Tibial artery (tissue), 4 donors: ENCODE measurements around the gene CPLX4.
A peak's percentile ranks its signal among the peaks of the same experiment; 100 is the strongest.

Experiments
- DNase-seq, 2 donors: peaks; one replicate each; pipeline ENCODE4 v3.0.0-alpha.2; 2019
- H3K27ac ChIP-seq, 2 donors: fragments of 200-600 bp; sonication (generic) in 1 of 2; 1 replicate in 1 of 2; 2 replicates in 1 of 2; pipeline ENCODE4 v1.5.1; 2018 to 2019; ENCODE audit warnings: mild to moderate bottlenecking in 1 of 2
- H3K27me3 ChIP-seq, 2 donors: fragments of 200-600 bp; sonication (generic) in 1 of 2; one replicate each; pipeline versions ENCODE4 v1.5.1 to v1.6.0; 2016 to 2019
- H3K36me3 ChIP-seq, 3 donors: fragments of 200-600 bp; sonication (generic) in 2 of 3; one replicate each; pipeline ENCODE4 v1.5.1; 2016 to 2019; ENCODE audit warnings: mild to moderate bottlenecking in 2 of 3
- H3K4me1 ChIP-seq, 4 donors: fragments of 200-600 bp; sonication (generic) in 2 of 4; 1 replicate in 3 of 4; 2 replicates in 1 of 4; pipeline ENCODE4 v1.5.1; 2016 to 2019
- H3K4me3 ChIP-seq, 2 donors: fragments of 200-600 bp; sonication (generic) in 1 of 2; 1 replicate in 1 of 2; 2 replicates in 1 of 2; pipeline ENCODE4 v1.5.1; 2018 to 2019; ENCODE audit warnings: mild to moderate bottlenecking in 2 of 2
- H3K9me3 ChIP-seq, 3 donors: fragments of 200-600 bp; sonication (generic) in 1 of 3; one replicate each; pipeline ENCODE4 v1.5.1; 2016 to 2019
- intact Hi-C: fragments of 100-400 bp; cut with DNase I; formaldehyde crosslinking; loops from one replicate; pipeline ENCODE4 v1.15.0; 2023; ENCODE audit warnings: low total_unique reads
- TF ChIP-seq, protein P1 (sequence below), 2 experiments: fragments of 200-600 bp in 1 of 2; fragments of 450-650 bp in 1 of 2; IDR thresholded peaks; one replicate each; pipeline ENCODE4 v1.5.1; 2017 to 2019; ENCODE audit warnings: antibody characterized with exemption in 2 of 2, mild to moderate bottlenecking in 1 of 2, moderate library complexity in 1 of 2

The CPLX4 gene, protein sequence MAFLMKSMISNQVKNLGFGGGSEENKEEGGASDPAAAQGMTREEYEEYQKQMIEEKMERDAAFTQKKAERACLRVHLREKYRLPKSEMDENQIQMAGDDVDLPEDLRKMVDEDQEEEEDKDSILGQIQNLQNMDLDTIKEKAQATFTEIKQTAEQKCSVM

GRCh38 chr18:59318460-59319050 lies at the start of gene CPLX4:
Gene CPLX4, minus strand, starts transcription at chr18:59318649. Its CDS starts 187 bp downstream, at chr18:59318462.
- DNase-seq, result no peak
- H3K27me3 ChIP-seq, result peaks cover 0 to 4% of the 10 kb centered on the region in 2 donors
- no peaks in the 10 kb centered on the region for H3K4me1 ChIP-seq
- H3K4me3 ChIP-seq, result no peak within 1 kb of the TSS
- intact Hi-C loops, result no loop called here
- TF ChIP-seq, protein P1, sequence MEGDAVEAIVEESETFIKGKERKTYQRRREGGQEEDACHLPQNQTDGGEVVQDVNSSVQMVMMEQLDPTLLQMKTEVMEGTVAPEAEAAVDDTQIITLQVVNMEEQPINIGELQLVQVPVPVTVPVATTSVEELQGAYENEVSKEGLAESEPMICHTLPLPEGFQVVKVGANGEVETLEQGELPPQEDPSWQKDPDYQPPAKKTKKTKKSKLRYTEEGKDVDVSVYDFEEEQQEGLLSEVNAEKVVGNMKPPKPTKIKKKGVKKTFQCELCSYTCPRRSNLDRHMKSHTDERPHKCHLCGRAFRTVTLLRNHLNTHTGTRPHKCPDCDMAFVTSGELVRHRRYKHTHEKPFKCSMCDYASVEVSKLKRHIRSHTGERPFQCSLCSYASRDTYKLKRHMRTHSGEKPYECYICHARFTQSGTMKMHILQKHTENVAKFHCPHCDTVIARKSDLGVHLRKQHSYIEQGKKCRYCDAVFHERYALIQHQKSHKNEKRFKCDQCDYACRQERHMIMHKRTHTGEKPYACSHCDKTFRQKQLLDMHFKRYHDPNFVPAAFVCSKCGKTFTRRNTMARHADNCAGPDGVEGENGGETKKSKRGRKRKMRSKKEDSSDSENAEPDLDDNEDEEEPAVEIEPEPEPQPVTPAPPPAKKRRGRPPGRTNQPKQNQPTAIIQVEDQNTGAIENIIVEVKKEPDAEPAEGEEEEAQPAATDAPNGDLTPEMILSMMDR (IDR thresholded peaks at IDR 0.05), result no peak
- H3K9me3 ChIP-seq, result no peaks in the 10 kb centered on the region
- H3K27ac ChIP-seq, result no peak within 1 kb of the TSS
- H3K36me3 ChIP-seq, result no peaks in the 10 kb centered on the region

DNA sequence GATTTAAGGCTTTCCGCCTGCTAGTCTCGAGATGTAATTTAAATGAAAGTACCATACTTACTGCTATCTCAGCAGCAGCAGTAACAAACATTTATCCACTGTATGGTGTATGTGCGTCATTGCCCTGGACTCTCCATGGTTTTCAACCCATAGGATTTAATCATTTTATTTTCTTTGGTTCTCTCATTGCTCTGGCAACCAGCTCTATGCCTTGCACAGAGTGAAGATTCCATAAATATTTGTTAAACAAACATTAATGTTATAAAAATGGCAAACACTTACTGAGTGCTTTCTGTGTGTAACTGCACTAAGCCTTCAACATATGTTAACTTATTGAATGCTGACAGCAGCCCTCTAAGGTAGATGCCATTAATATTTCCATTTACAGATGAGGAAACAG lies 41.9 kb upstream of the CPLX4 start:
- Histone ChIP-seq H3K27ac (peak overlapping the region in 1 of 2 donors; percentile 91), H3K27me3 (no peaks in the 10 kb centered on the region), H3K4me3 (peak overlapping the region; percentile 85 to 95), H3K4me1 (peaks cover 0 to 25% (median 7%) of the 10 kb centered on the region in 4 donors), H3K9me3 (no peaks in the 10 kb centered on the region), H3K36me3 (peaks cover 0 to 9% (median 0%) of the 10 kb centered on the region in 3 donors)
- intact Hi-C loops, result no loop called here
- TF ChIP-seq, protein P1 (IDR thresholded peaks at IDR 0.05), result no peak
- no peak for DNase-seq

GRCh38 chr18:59359576-59359952 lies 41.1 kb upstream of the CPLX4 start:
- no peak for DNase-seq
- no peaks in the 10 kb centered on the region for H3K27me3 ChIP-seq
- intact Hi-C loops, result no loop called here

DNA sequence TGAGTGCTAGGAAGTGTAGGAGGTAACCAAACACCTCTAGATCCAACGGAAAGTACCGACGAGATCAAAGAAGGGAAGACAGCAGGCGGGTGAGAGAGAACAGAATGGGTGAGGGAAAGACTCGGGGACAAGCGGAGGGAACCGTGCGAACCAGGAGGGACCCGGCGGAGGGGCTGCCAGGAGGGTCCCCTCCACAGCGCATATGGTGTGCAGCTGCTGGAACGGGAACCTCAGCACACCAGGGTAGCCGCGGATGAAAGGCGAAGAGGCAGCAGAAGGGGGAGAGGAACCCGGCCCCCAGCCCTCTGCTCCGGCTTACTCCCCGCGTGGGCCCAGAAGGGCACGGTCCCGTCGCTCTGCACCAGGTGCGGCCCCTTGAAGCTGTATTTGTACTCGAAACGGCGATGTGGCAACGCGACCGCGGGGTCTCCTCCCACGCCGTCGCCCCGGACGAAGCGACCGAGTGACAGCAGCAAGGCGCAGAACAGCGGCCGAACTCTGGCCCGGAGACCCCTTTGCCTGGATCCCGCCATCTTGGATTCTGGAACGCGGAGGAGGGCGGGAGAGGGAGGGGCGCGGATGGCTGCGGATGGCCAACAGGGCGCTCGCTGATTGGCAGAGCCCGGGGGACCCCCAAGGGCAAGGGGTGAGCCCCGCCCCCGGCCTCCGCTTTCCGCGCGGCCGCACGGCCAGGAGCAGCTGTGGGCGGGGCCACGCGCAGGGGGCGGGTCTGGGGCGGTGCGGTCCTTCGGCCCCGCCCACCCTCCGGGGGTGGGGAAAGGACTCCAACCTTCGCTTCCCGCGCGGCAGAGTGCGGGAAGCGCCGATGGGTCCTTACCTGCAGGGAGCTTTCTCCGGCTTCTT lies 40.5 kb upstream of the CPLX4 start, which contains the start of gene LMAN1:
TSS of gene LMAN1 (minus strand) at position 554 of the 864 bp plus-strand sequence. CDS start at position 533, 21 bp downstream.
- H3K9me3 ChIP-seq, result no peaks in the 10 kb centered on the region
- H3K4me3 ChIP-seq, result peak within 1 kb of the TSS; percentile 85 to 95
- H3K4me1 ChIP-seq, result peaks cover 0 to 25% (median 7%) of the 10 kb centered on the region in 4 donors
- H3K27ac ChIP-seq, result peak within 1 kb of the TSS; percentile 91 to 93
- TF ChIP-seq, protein P1 (IDR thresholded peaks at IDR 0.05), result no peak
- no peaks in the 10 kb centered on the region for H3K27me3 ChIP-seq
- DNase-seq, result peak; percentile 92 to 95
- H3K36me3 ChIP-seq, result peaks cover 0 to 23% (median 0%) of the 10 kb centered on the region in 3 donors
- intact Hi-C loops, result no loop called here

More at GRCh38 chr18:59359576-59359952, 41.1 kb upstream of the CPLX4 start:
- Histone ChIP-seq H3K27ac (peak overlapping the region; percentile 91 to 93), H3K36me3 (peaks cover 0 to 17% (median 0%) of the 10 kb centered on the region in 3 donors), H3K9me3 (no peaks in the 10 kb centered on the region), H3K4me1 (peaks cover 0 to 25% (median 7%) of the 10 kb centered on the region in 4 donors), H3K4me3 (peak overlapping the region; percentile 85 to 95)
- TF ChIP-seq, protein P1 (IDR thresholded peaks at IDR 0.05), result no peak

- Histone ChIP-seq H3K9me3 (no peaks in the 10 kb centered on the region), H3K4me1 (peaks cover 0 to 25% (median 7%) of the 10 kb centered on the region in 4 donors), H3K4me3 (peak overlapping the region; percentile 85 to 95), H3K36me3 (peaks cover under 1 to 29% (median 2%) of the 10 kb centered on the region in 3 donors), H3K27me3 (no peaks in the 10 kb centered on the region), H3K27ac (peak overlapping the region; percentile 91 to 93)
- intact Hi-C loops, result no loop called here
- DNase-seq, result no peak
- TF ChIP-seq, protein P1 (IDR thresholded peaks at IDR 0.05), result no peak
Observed at GRCh38 chr18:59358414-59358711, 39.9 kb upstream of the CPLX4 start.
